Adrenal gland (tissue), 5 donors: ENCODE measurements around the gene STAT4.

ENCODE experiments used
- CTCF ChIP-seq, 6 experiments: fragments of 450-650 bp in 4 of 6; fragments of 200-600 bp in 2 of 6; sonication (generic) in 1 of 6; IDR thresholded peaks; 1 replicate in 5 of 6; 2 replicates in 1 of 6; pipeline versions ENCODE4 v1.5.1 to v1.8.0; 2016 to 2021; ENCODE audit warnings: antibody characterized with exemption in 6 of 6, mild to moderate bottlenecking in 2 of 6, moderate library complexity in 1 of 6
- POLR2A ChIP-seq, 2 donors: fragments of 450-650 bp; IDR thresholded peaks; one replicate each; pipeline ENCODE4 v1.6.1; 2017; ENCODE audit warnings: antibody characterized with exemption in 2 of 2, mild to moderate bottlenecking in 2 of 2, moderate library complexity in 1 of 2
- donor health status: DM: no; HTN: no; CAD: no.

DNA sequence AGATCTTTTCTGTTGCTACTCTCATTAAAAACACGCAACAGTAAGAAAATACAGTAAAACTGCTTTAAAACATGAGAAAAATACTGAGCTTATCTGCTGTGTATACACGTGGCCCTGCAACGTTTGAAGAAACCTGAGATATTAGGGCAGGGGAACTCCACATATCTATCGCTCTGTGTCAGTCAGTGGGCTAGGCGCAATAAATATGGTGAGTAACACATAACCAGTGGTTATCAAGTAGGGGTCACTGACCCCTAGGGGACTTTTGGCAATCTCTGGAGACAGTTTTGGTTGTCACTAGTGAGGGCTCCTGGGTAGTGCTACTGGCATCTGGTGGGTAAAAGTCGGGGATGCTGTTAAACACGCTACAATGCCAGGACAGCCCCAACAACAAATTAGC is 151.7 kb downstream of the STAT4 start:
- TF ChIP-seq CTCF (IDR thresholded peaks at IDR 0.05) (no peak), POLR2A (IDR thresholded peaks at IDR 0.05) (no peak)
